OCI-LY3 (cell line): ENCODE measurements around the gene ARHGAP26.

Experiments
- H2AFZ ChIP-seq: fragments of 200-600, 300-600 bp; shearing (Covaris generic); 2 replicates; pipeline ENCODE4 v1.6.0; 2014; ENCODE audit warnings: antibody characterized with exemption, low read depth, low read length
- H3K27ac ChIP-seq: fragments of 200-600, 300-600 bp; sonication (generic); 2 replicates; pipeline ENCODE4 v1.5.1; 2014; ENCODE audit warnings: mild to moderate bottlenecking, low read length, moderate library complexity, mixed read lengths
- H3K27me3 ChIP-seq: fragments of 200-600, 300-600 bp; sonication (generic); 2 replicates; pipeline ENCODE4 v1.6.1; 2014; ENCODE audit warnings: low read depth, low read length, mixed read lengths
- H3K36me3 ChIP-seq: fragments of 200-600, 300-600 bp; sonication (generic); replicated peaks from 2 replicates; pipeline ENCODE3; 2014; ENCODE audit warnings: low read depth, low read length, mixed read lengths
- H3K4me1 ChIP-seq: fragments of 300-600, 200-600 bp; sonication (generic); 2 replicates; pipeline ENCODE4 v1.6.1; 2014; ENCODE audit warnings: low read length, mixed read lengths
- H3K4me2 ChIP-seq: fragments of 200-600, 300-600 bp; sonication (generic); 2 replicates; pipeline ENCODE4 v1.6.1; 2014; ENCODE audit warnings: low read length, mixed read lengths
- H3K4me3 ChIP-seq: fragments of 300-600, 200-600 bp; sonication (generic); 2 replicates; pipeline ENCODE4 v1.5.1; 2014; ENCODE audit warnings: antibody characterized with exemption, mild to moderate bottlenecking, low read length, moderate library complexity
- H3K79me2 ChIP-seq: fragments of 300-600, 200-600 bp; shearing (Covaris generic); 2 replicates; pipeline ENCODE4 v1.6.1; 2014; ENCODE audit warnings: mild to moderate bottlenecking, low read length, mixed read lengths
- H3K9ac ChIP-seq: fragments of 300-600, 200-600 bp; shearing (Covaris generic); 2 replicates; pipeline ENCODE4 v1.6.0; 2014; ENCODE audit warnings: mild to moderate bottlenecking, low read length, moderate library complexity
- H3K9me3 ChIP-seq: fragments of 200-600, 300-600 bp; shearing (Covaris generic); 2 replicates; pipeline ENCODE4 v1.6.1; 2014; ENCODE audit warnings: low read length, mixed read lengths; ENCODE audit not compliant: insufficient read depth
- H4K20me1 ChIP-seq: fragments of 200-600, 300-600 bp; sonication (generic); 2 replicates; pipeline ENCODE4 v1.6.1; 2016; ENCODE audit warnings: low read length, mixed read lengths; ENCODE audit not compliant: insufficient read depth
- EZH2phosphoT487 ChIP-seq: fragments of 200-600 bp; shearing (Covaris generic); IDR thresholded peaks from 2 replicates; pipeline ENCODE4 v1.6.1; 2018; ENCODE audit warnings: antibody characterized with exemption, mixed run types, low read depth
- TF ChIP-seq, protein P1 (sequence below): fragments of 200-600, 300-600 bp; sonication (generic); IDR thresholded peaks from 2 replicates; pipeline ENCODE4 v1.5.1; 2014; ENCODE audit warnings: antibody characterized with exemption, low read length, low read depth

The ARHGAP26 gene

GRCh38 chr5:142722896-142723295, 47.3 kb upstream of the ARHGAP26 start:
- H3K4me1 ChIP-seq = peaks cover 35% of the 10 kb centered on the region
- no peak for TF ChIP-seq EZH2phosphoT487
- TF ChIP-seq, protein P1, sequence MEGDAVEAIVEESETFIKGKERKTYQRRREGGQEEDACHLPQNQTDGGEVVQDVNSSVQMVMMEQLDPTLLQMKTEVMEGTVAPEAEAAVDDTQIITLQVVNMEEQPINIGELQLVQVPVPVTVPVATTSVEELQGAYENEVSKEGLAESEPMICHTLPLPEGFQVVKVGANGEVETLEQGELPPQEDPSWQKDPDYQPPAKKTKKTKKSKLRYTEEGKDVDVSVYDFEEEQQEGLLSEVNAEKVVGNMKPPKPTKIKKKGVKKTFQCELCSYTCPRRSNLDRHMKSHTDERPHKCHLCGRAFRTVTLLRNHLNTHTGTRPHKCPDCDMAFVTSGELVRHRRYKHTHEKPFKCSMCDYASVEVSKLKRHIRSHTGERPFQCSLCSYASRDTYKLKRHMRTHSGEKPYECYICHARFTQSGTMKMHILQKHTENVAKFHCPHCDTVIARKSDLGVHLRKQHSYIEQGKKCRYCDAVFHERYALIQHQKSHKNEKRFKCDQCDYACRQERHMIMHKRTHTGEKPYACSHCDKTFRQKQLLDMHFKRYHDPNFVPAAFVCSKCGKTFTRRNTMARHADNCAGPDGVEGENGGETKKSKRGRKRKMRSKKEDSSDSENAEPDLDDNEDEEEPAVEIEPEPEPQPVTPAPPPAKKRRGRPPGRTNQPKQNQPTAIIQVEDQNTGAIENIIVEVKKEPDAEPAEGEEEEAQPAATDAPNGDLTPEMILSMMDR = no peak

DNA sequence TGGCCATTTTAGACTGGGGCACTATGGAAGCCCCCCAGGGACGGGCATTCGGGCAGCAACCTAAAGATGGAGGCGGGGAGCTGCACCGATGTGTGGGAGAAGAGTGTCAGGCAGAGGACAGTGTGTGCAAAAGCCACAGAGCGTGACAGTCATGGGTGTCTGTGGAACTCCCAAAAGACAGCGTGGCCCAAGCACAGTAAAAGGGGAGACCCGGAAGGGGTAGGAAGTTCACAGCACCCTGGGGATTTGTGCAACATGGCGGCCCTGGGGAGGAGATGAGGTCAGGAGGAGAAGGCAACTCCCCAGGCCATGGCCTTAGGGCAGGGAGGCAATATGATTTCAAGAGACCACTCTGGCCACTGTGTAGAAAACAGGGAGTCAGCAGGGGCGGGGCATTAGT, 45.4 kb upstream of the ARHGAP26 start:
- Histone ChIP-seq H3K36me3 (no peaks in the 10 kb centered on the region), H3K79me2 (no peaks in the 10 kb centered on the region), H3K27ac (no peak overlapping the region), H3K9ac (no peak overlapping the region), H2AFZ (no peak overlapping the region), H3K27me3 (no peaks in the 10 kb centered on the region), H3K9me3 (no peaks in the 10 kb centered on the region), H3K4me2 (no peak overlapping the region), H4K20me1 (no peaks in the 10 kb centered on the region), H3K4me1 (peaks cover 35% of the 10 kb centered on the region), H3K4me3 (no peak overlapping the region)
- TF ChIP-seq EZH2phosphoT487 = no peak
- TF ChIP-seq, protein P1 = no peak

More at GRCh38 chr5:142722896-142723295, 47.3 kb upstream of the ARHGAP26 start:
- no peaks in the 10 kb centered on the region for H4K20me1 ChIP-seq
- no peak overlapping the region for H2AFZ ChIP-seq
- H3K9ac ChIP-seq = no peak overlapping the region
- no peaks in the 10 kb centered on the region for H3K27me3 ChIP-seq
- H3K36me3 ChIP-seq = no peaks in the 10 kb centered on the region
- no peak overlapping the region for H3K4me2 ChIP-seq
- no peaks in the 10 kb centered on the region for H3K9me3 ChIP-seq
- no peak overlapping the region for H3K4me3 ChIP-seq
- H3K27ac ChIP-seq = no peak overlapping the region
- H3K79me2 ChIP-seq = no peaks in the 10 kb centered on the region

GRCh38 chr5:142725231-142726187, 44.7 kb upstream of the ARHGAP26 start:
- Histone ChIP-seq H3K4me2 (peak overlapping the region; percentile 55), H3K9me3 (no peaks in the 10 kb centered on the region), H3K4me1 (peaks cover 33% of the 10 kb centered on the region), H3K4me3 (no peak overlapping the region), H3K36me3 (no peaks in the 10 kb centered on the region), H2AFZ (no peak overlapping the region), H3K27ac (no peak overlapping the region), H4K20me1 (no peaks in the 10 kb centered on the region), H3K9ac (no peak overlapping the region), H3K79me2 (no peaks in the 10 kb centered on the region), H3K27me3 (no peaks in the 10 kb centered on the region)
- no peak for TF ChIP-seq EZH2phosphoT487
- TF ChIP-seq, protein P1 = no peak

DNA sequence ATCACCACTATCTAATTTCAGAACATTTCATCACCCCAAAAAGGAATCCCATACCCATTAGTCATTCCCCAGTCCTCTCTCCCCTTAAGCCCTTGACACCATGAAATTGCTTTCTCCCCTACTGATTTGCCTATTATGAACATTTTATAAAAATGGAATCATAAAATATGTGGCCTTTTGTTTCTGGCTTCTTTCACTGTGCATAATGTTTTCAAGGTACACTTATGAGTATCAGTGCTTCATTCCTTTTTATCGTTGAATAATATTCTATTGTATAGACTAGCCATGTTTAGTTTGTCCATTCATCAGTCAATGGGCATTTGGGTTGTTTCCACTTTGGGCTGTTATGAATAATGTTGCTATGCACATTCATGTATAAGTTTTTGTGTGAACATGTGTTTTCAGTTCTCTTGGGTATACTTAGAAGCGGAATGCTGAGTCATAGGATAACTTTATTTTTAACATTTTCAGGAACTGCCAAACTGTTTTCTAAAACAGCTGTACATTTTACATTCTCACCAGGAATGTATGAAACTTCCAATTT, 43.9 kb upstream of the ARHGAP26 start:
- Histone ChIP-seq H3K9ac (no peak overlapping the region), H3K4me3 (no peak overlapping the region), H3K79me2 (no peaks in the 10 kb centered on the region), H3K4me2 (peak overlapping the region; percentile 55), H3K9me3 (no peaks in the 10 kb centered on the region), H3K27me3 (no peaks in the 10 kb centered on the region), H3K36me3 (no peaks in the 10 kb centered on the region), H2AFZ (no peak overlapping the region), H3K27ac (0 out of 2 replicates have a peak overlapping the region, but pooled peaks have one; percentile 2), H4K20me1 (no peaks in the 10 kb centered on the region), H3K4me1 (peaks cover 26% of the 10 kb centered on the region)
- TF ChIP-seq, protein P1 = no peak
- TF ChIP-seq EZH2phosphoT487 = no peak
